GM18870 (cell line): ENCODE results near the gene CRIP2.
A peak's percentile ranks its signal among the peaks of the same experiment; 100 is the strongest.

ENCODE experiments used
- ATAC-seq: cut with Tn5 transposase; IDR thresholded peaks from one replicate; pipeline ENCODE4 v1.9.1; 2021; ENCODE audit warnings: moderate library complexity; ENCODE audit not compliant: unreplicated experiment

Gene CRIP2

GRCh38 chr14:105476097-105476830, 1.6 kb downstream of the CRIP2 start:
- ATAC-seq, result no peak

- no peak for ATAC-seq
These were observed 2.4 kb downstream of the CRIP2 start for GRCh38 chr14:105476831-105477659.

- ATAC-seq, result no peak
These were observed 3.2 kb downstream of the CRIP2 start for GRCh38 chr14:105477660-105478397.

GRCh38 chr14:105478398-105479251, 4.0 kb downstream of the CRIP2 start:
- ATAC-seq, result no peak

GRCh38 chr14:105479431-105480158, 5.0 kb downstream of the CRIP2 start:
- no peak for ATAC-seq

GRCh38 chr14:105480199-105480746, 5.7 kb downstream of the CRIP2 start:
- ATAC-seq, result no peak

GRCh38 chr14:105480807-105481801, 6.5 kb downstream of the CRIP2 start:
- peak; percentile 46 for ATAC-seq

GRCh38 chr14:105481886-105482457, 7.4 kb downstream of the CRIP2 start:
- ATAC-seq, result peak; percentile 44

GRCh38 chr14:105482486-105483110, 8.0 kb downstream of the CRIP2 start:
- no peak for ATAC-seq

- ATAC-seq, result no peak
These were observed 8.9 kb downstream of the CRIP2 start for GRCh38 chr14:105483300-105484068.

- no peak for ATAC-seq
These were observed 9.7 kb downstream of the CRIP2 start for GRCh38 chr14:105484069-105484996.

GRCh38 chr14:105484997-105485393, 10.4 kb downstream of the CRIP2 start:
- no peak for ATAC-seq

- ATAC-seq, result no peak
These were observed 11.1 kb downstream of the CRIP2 start for GRCh38 chr14:105485739-105486162.

GRCh38 chr14:105486163-105486973, 11.7 kb downstream of the CRIP2 start, which contains the start of gene CRIP1:
CRIP1 (plus strand) TSS chr14:105486886; CDS start chr14:105487260, 374 bp downstream.
- no peak for ATAC-seq

GRCh38 chr14:105486974-105487448, 12.4 kb downstream of the CRIP2 start:
- no peak for ATAC-seq
